ENCODE results near the gene SFT2D3. TPM values are rescaled to one million over a fixed set of nuclear protein-coding genes. Genes with fewer than 3 reads are reported as not detected.
A peak's percentile ranks its signal among the peaks of the same experiment; 100 is the strongest.

Gene SFT2D3
- total RNA-seq, 2 donors from 2014 or later: 7.1 to 9.5 TPM

DNA sequence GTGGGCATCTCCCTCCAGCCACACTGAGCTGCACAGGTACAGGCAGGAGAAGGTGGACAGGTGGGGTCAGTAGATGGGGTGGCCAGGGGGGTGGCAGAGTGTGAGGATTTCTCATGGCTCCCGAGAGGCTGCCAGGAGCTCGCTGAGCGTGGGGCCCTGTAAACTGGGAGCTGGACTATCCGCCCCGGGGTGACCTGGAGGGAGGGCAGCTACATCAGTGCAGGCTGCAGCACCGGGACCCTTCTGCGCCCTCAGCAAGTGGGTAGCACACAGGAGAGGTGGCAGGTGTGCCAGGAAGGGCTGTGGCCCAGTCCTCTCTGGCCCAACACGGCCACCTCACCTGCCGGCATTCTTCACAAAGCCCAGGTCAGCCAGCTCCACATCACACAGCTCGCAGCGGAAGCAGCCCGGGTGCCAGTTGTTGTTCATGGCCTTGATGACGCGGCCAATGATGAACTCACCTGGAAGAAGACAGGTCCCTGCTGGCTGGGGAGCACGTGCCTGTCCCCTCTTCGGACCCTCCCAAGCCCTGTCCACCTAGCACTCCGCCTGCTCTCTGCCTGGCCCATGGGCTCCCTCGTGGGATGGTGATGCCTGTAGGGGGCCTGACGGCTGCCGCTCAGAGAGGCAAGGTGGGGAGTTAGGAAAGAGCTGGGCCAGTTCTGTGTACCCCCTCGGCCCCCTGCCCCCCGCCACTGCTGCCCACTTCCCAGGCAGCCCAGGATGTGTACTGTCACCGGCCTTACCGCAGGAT is 47.0 kb upstream of the SFT2D3 start:
- no peak overlapping the region for H3K4me3 ChIP-seq
- peaks cover 37% of the 10 kb centered on the region for H3K36me3 ChIP-seq
- H3K27me3 ChIP-seq (replicated peaks; ENCODE audit: insufficient read depth): no peaks in the 10 kb centered on the region
- no peaks in the 10 kb centered on the region for H3K9me3 ChIP-seq
- TF ChIP-seq, protein P1, sequence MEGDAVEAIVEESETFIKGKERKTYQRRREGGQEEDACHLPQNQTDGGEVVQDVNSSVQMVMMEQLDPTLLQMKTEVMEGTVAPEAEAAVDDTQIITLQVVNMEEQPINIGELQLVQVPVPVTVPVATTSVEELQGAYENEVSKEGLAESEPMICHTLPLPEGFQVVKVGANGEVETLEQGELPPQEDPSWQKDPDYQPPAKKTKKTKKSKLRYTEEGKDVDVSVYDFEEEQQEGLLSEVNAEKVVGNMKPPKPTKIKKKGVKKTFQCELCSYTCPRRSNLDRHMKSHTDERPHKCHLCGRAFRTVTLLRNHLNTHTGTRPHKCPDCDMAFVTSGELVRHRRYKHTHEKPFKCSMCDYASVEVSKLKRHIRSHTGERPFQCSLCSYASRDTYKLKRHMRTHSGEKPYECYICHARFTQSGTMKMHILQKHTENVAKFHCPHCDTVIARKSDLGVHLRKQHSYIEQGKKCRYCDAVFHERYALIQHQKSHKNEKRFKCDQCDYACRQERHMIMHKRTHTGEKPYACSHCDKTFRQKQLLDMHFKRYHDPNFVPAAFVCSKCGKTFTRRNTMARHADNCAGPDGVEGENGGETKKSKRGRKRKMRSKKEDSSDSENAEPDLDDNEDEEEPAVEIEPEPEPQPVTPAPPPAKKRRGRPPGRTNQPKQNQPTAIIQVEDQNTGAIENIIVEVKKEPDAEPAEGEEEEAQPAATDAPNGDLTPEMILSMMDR (IDR thresholded peaks at IDR 0.05): no peak
- ATAC-seq (ENCODE audit: insufficient number of reproducible peaks, low FRiP score, low read depth) (no peak), DNase-seq (ENCODE audit: low spot score) (no peak)
- peaks cover 29 to 73% of the 10 kb centered on the region in 2 donors for H3K4me1 ChIP-seq (ENCODE audit: control insufficient read depth in 1 of 2, low read depth in 2 of 2)
- peak overlapping the region in 1 of 2 donors; percentile 39 for H3K27ac ChIP-seq

DNA sequence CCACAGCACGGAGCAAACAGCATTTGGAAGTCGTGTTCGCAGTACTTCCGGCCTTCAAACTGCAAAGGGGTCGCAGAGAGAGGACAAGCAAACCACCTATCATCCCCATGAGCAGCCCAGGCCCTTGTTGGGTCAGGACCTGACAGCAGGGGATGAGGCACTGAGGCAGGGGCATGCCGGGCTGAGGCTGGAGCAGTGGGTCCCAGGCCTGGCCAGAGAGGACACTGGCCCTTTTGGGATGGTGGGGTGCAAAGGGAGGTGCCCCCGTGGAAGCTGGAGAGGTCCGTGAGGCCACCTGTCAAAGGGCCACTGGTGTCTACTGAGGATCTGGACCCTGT is 46.5 kb upstream of the SFT2D3 start:
- peaks cover 25 to 73% of the 10 kb centered on the region in 2 donors for H3K4me1 ChIP-seq (ENCODE audit: control insufficient read depth in 1 of 2, low read depth in 2 of 2)
- peaks cover 37% of the 10 kb centered on the region for H3K36me3 ChIP-seq
- TF ChIP-seq, protein P1 (IDR thresholded peaks at IDR 0.05): no peak
- no peaks in the 10 kb centered on the region for H3K9me3 ChIP-seq
- peak overlapping the region in 1 of 2 donors; percentile 0 for H3K27ac ChIP-seq
- ATAC-seq (ENCODE audit: insufficient number of reproducible peaks, low FRiP score, low read depth): no peak
- no peak for DNase-seq (ENCODE audit: low spot score)
- H3K4me3 ChIP-seq: no peak overlapping the region
- no peaks in the 10 kb centered on the region for H3K27me3 ChIP-seq (replicated peaks; ENCODE audit: insufficient read depth)

DNA sequence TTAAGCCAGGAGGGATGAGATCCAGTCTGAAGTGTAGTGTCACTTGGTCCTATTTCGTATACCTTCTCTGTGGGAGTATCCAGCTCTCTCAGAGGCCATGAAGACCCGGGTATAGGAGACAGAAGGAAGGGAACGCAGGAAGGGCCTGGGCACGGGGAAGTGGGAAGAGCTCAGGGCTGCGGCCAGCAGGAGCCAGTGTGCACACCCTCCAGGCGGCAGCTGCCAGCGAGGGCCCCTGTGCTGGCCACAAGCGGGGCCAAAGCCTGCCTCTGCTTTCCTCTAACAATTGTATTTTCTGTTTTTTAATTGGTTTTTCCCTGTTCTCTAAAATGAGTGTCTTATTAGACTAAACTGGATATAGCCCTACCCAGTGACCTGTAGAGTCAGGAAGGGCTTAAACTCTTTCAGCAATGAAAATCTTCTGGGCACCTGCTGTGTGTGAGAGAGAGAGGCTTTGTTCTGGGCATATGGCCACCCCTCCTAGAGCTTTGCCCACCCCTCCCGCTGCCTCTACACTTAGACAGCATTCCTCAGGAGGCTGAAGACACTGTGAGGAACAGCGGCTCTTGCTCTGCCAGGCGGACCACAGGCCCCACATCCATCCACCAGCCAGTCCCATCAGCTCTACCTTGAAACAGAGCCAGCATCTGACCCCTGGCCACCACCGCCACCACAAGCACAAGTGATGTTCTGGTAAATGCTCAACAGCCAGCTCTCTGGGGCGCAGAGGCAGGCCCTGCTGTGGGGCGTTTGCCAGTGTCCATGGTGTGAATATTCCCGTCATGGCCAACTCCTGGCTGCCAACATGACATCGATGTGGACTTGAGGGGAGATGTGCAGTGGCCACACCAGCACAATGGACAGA is 45.9 kb upstream of the SFT2D3 start:
- TF ChIP-seq, protein P1 (IDR thresholded peaks at IDR 0.05): no peak
- no peaks in the 10 kb centered on the region for H3K9me3 ChIP-seq
- no peak for DNase-seq (ENCODE audit: low spot score)
- no peak for ATAC-seq (ENCODE audit: insufficient number of reproducible peaks, low FRiP score, low read depth)
- peaks cover 37% of the 10 kb centered on the region for H3K36me3 ChIP-seq
- H3K4me3 ChIP-seq: no peak overlapping the region
- peaks cover 24 to 73% of the 10 kb centered on the region in 2 donors for H3K4me1 ChIP-seq (ENCODE audit: control insufficient read depth in 1 of 2, low read depth in 2 of 2)
- H3K27ac ChIP-seq: peak overlapping the region; percentile 1 to 19
- no peaks in the 10 kb centered on the region for H3K27me3 ChIP-seq (replicated peaks; ENCODE audit: insufficient read depth)

DNA sequence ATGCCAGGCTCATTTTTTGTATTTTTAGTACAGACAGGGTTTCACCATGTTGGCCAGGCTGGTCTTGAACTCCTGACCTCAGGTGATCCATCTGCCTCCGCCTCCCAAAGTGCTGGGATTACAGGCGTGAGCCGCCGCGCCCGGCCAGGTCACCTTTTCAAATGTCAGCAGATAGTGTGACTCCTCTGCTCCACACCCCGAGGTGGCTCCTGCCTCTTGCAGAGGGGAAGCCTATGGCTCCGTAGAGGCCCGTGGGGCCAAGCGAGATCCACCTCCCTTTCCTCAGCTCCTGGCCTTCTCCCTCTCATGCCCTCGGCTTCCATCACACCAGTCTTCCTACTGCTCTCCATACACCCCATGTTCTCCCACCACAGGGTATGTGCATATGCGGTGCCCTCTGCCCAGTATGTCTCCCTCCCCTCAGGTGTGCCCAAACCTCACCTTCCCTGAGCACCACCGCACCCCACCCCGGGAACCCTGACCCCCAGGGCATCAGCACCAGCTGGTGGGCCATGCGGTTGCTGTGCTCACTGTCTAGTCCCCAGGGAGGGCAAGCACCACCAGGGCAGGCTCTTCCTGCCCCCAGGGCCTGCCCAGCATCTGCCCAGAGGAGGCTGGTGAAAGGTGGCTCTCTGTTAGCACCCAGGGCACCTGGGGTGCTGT is 44.6 kb upstream of the SFT2D3 start:
- DNase-seq (ENCODE audit: low spot score) (no peak), ATAC-seq (ENCODE audit: insufficient number of reproducible peaks, low FRiP score, low read depth) (no peak)
- Histone ChIP-seq H3K27me3 (replicated peaks; ENCODE audit: insufficient read depth) (no peaks in the 10 kb centered on the region), H3K4me1 (ENCODE audit: control insufficient read depth in 1 of 2, low read depth in 2 of 2) (peaks cover 30 to 76% of the 10 kb centered on the region in 2 donors), H3K9me3 (no peaks in the 10 kb centered on the region), H3K4me3 (no peak overlapping the region), H3K27ac (peak overlapping the region; percentile 19 to 42), H3K36me3 (peaks cover 37% of the 10 kb centered on the region)
- TF ChIP-seq, protein P1 (IDR thresholded peaks at IDR 0.05): no peak

DNA sequence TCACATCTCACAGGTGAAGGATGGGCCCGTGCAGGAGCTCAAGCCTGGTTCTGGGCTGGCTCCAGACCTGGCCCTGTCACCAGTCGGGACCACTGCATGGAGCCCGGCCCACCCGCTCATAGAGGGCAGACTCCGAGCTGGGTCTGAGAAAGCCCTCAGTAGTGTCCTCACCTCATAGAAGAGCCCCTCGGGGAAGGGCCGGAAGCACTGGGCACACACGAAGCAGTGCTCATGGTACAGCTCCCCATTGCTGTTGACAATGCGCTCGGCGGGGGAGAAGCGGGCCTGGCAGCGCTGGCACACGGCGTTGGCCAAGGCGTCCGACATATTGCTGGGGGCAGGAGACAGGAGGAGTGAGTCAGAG is 44.1 kb upstream of the SFT2D3 start:
- no peaks in the 10 kb centered on the region for H3K27me3 ChIP-seq (replicated peaks; ENCODE audit: insufficient read depth)
- TF ChIP-seq, protein P1 (IDR thresholded peaks at IDR 0.05): no peak
- peaks cover 35 to 76% of the 10 kb centered on the region in 2 donors for H3K4me1 ChIP-seq (ENCODE audit: control insufficient read depth in 1 of 2, low read depth in 2 of 2)
- H3K4me3 ChIP-seq: no peak overlapping the region
- peaks cover 37% of the 10 kb centered on the region for H3K36me3 ChIP-seq
- ATAC-seq (ENCODE audit: insufficient number of reproducible peaks, low FRiP score, low read depth) (no peak), DNase-seq (ENCODE audit: low spot score) (no peak)
- H3K27ac ChIP-seq: peak overlapping the region; percentile 19 to 42
- H3K9me3 ChIP-seq: no peaks in the 10 kb centered on the region

Data from thoracic aorta (tissue), 2 donors.